ENCODE measurements around the gene CCDC167. TPM values are rescaled to one million over a fixed set of nuclear protein-coding genes. Genes with fewer than 3 reads are reported as not detected.

The CCDC167 gene
- total RNA-seq, 1 donor from 2014 or later = 38.3 TPM

DNA sequence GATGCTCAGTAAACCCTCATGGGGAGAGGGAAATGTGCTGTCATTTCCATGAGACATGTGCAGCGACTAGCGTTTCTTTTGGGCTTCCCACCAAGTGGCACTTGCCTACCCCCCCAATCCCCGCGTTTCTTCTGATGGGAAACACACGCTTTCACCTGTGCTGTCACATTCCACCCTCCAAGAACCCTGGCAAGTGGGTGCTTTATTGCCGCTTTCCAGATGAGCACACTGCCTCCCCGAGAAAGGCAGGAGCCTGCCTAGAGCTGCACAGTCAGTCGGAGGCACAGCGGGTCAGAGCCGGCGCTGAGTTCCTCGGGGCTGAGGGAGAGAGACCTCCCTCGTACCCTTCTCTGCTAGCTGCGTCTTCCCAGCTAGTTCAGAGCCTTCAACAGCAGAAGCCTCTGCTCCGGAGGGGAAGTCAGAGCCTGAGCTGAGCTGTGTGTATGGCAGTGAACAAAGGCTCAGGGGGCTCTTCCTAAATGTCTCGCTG lies 12.3 kb upstream of the CCDC167 start:
- Mint-ChIP-seq H3K4me1 (ENCODE audit: unreplicated experiment) (peaks cover 46% of the 10 kb centered on the region), H3K36me3 (no peaks in the 10 kb centered on the region)

DNA sequence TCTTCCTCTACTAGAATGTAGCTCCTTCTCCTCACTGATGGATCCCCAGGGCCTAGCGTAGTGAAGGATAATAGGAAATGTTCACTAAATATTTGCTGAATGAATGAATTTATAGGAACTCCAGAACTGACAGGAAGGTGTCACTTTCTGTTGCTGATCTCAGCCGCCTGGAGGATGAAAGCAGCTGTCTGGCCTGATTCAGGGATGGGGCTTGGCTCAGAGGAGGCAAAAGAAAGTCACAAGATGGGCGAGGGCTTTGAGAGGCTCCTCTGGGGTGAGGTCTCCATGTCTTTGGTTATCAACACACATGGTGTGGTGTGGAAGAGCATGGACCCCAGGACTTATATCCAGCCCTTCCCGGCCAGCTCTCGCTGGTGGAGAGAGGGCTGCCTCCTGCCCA lies 11.5 kb upstream of the CCDC167 start:
- Mint-ChIP-seq H3K4me3 (no peak overlapping the region), H3K9me3 (no peaks in the 10 kb centered on the region), H3K4me1 (ENCODE audit: unreplicated experiment) (peaks cover 43% of the 10 kb centered on the region), H3K27ac (no peak overlapping the region), H3K36me3 (no peaks in the 10 kb centered on the region), H3K27me3 (peaks cover 36% of the 10 kb centered on the region)
- DNase-seq (ENCODE audit: extremely low spot score, unreplicated experiment) = no peak
- TF ChIP-seq, protein P1, sequence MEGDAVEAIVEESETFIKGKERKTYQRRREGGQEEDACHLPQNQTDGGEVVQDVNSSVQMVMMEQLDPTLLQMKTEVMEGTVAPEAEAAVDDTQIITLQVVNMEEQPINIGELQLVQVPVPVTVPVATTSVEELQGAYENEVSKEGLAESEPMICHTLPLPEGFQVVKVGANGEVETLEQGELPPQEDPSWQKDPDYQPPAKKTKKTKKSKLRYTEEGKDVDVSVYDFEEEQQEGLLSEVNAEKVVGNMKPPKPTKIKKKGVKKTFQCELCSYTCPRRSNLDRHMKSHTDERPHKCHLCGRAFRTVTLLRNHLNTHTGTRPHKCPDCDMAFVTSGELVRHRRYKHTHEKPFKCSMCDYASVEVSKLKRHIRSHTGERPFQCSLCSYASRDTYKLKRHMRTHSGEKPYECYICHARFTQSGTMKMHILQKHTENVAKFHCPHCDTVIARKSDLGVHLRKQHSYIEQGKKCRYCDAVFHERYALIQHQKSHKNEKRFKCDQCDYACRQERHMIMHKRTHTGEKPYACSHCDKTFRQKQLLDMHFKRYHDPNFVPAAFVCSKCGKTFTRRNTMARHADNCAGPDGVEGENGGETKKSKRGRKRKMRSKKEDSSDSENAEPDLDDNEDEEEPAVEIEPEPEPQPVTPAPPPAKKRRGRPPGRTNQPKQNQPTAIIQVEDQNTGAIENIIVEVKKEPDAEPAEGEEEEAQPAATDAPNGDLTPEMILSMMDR (conservative IDR thresholded peaks at IDR 0.05) = no peak

More for the DNA sequence above, 12.3 kb upstream of the CCDC167 start:
- Mint-ChIP-seq H3K27ac (no peak overlapping the region), H3K4me3 (no peak overlapping the region), H3K9me3 (no peaks in the 10 kb centered on the region), H3K27me3 (peaks cover 37% of the 10 kb centered on the region)
- TF ChIP-seq, protein P1 (conservative IDR thresholded peaks at IDR 0.05) = no peak
- DNase-seq (ENCODE audit: extremely low spot score, unreplicated experiment) = no peak

DNA sequence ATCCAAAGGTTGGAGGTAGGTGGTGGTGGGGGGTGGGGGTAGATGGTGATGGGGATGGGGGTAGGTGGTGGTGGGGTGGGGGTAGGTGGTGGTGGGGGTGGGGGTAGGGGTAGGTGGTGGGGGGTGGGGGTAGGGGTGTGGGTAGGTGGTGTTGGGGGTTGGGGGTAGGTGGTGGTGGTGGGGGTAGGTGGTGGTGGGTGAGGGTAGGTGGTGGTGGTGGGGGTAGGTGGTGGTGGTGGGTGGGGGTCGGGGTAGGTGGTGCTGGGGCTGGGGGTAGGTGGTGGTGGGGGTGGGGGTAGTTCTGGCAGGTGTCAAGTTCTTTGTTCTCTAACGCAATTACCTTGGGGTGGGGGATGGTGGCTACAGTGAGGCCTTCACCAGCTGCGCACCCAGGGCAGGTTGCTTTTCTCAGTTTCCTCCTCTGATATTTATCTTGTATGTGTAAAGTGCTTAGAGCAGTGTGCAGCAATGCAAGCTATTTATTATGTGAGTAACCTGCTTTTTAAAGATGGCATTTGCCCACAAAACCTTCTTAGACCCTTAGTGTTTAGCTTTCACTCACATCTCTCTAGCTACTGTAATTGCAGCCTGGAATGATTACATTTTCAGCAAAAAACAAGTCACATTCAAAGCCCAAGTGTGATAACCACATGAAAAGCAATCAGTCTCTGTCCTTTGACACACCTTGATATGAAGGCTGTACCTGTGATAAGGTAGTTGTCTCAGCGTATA lies 8.2 kb upstream of the CCDC167 start:
- no peak overlapping the region for H3K4me3 Mint-ChIP-seq
- no peaks in the 10 kb centered on the region for H3K36me3 Mint-ChIP-seq
- peaks cover 18% of the 10 kb centered on the region for H3K27me3 Mint-ChIP-seq
- H3K4me1 Mint-ChIP-seq (ENCODE audit: unreplicated experiment) = peaks cover 20% of the 10 kb centered on the region
- DNase-seq (ENCODE audit: extremely low spot score, unreplicated experiment) = no peak
- no peaks in the 10 kb centered on the region for H3K9me3 Mint-ChIP-seq
- TF ChIP-seq, protein P1 (conservative IDR thresholded peaks at IDR 0.05) = no peak
- H3K27ac Mint-ChIP-seq = peak overlapping the region; percentile 0

DNA sequence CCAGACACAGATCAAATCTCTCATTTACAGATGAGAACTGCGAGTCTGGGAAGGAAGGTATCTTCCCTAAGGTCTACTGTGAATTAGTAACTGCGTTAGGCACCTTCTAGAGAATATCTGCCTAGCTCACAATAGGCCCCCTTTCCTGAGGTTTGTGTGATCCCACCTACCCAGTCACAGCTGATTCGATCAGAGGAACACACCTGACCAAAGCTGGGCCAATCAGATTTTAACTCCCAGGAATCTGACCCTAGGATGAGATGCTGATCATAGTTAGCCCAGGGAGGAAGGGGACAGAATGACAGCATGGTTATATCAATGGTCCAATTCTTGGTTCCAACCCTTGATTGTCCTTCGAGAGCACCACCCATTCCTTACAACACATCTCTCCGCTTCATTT lies 7.4 kb upstream of the CCDC167 start:
- DNase-seq (ENCODE audit: extremely low spot score, unreplicated experiment) = no peak
- Mint-ChIP-seq H3K27ac (no peak overlapping the region), H3K36me3 (no peaks in the 10 kb centered on the region), H3K4me1 (ENCODE audit: unreplicated experiment) (peaks cover 16% of the 10 kb centered on the region), H3K27me3 (peaks cover 10% of the 10 kb centered on the region), H3K9me3 (no peaks in the 10 kb centered on the region), H3K4me3 (no peak overlapping the region)
- TF ChIP-seq, protein P1 (conservative IDR thresholded peaks at IDR 0.05) = no peak

DNA sequence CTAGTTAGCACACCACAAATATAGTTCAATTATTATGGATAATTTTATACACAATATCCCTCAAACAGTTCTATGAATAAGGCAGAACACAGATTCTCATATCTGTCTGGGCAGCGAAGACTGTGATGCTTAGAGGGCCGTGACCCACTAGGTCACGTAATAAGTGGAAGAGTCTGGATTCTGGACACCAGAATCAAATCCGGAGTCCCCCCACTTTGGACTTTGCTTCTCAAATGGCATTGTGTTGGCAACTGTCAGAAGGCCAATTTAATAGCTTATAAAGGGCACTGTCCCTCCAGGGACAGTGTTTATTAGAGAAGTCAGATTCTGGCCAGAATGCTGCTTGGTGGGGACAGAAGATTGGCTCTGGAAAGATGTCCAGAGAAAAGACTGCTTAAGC lies 6.8 kb upstream of the CCDC167 start:
- Mint-ChIP-seq H3K36me3 (no peaks in the 10 kb centered on the region), H3K27ac (no peak overlapping the region), H3K4me3 (no peak overlapping the region), H3K9me3 (no peaks in the 10 kb centered on the region), H3K27me3 (peaks cover 4% of the 10 kb centered on the region), H3K4me1 (ENCODE audit: unreplicated experiment) (peaks cover 20% of the 10 kb centered on the region)
- TF ChIP-seq, protein P1 (conservative IDR thresholded peaks at IDR 0.05) = no peak
- DNase-seq (ENCODE audit: extremely low spot score, unreplicated experiment) = no peak

All from type B pancreatic cell (in vitro differentiated cells).